ENCODE results near the gene ZNF516.

ZNF516 gene

GRCh38 chr18:76365561-76365960 is 129.5 kb downstream of the ZNF516 start:
- Histone ChIP-seq H4K20me1 (ENCODE audit: control insufficient read depth, insufficient read depth, low read depth, low read length) (no peaks in the 10 kb centered on the region), H3K4me3 (ENCODE audit: low read length) (no peak overlapping the region), H3K27me3 (ENCODE audit: control insufficient read depth, low read length) (no peaks in the 10 kb centered on the region), H3K36me3 (ENCODE audit: control insufficient read depth, low read length) (peaks cover 26% of the 10 kb centered on the region), H3K27ac (ENCODE audit: low read depth, low read length) (no peak overlapping the region), H3K4me1 (ENCODE audit: control insufficient read depth, low read length) (0 out of 2 replicates have a peak, but pooled peaks cover 3% of the 10 kb centered on the region), H3K9me2 (replicated peaks; ENCODE audit: control insufficient read depth, low read length) (no peaks in the 10 kb centered on the region), H3K79me2 (ENCODE audit: control insufficient read depth, low read length) (no peaks in the 10 kb centered on the region), H3K4me2 (ENCODE audit: low read length) (no peak overlapping the region), H3F3A (ENCODE audit: control insufficient read depth, insufficient read depth) (no peaks in the 10 kb centered on the region), H3K9me3 (ENCODE audit: control insufficient read depth, insufficient read depth, low read length) (no peaks in the 10 kb centered on the region)
- no peak for TF ChIP-seq CTCF (IDR thresholded peaks at IDR 0.05; ENCODE audit: low read depth, low read length, poor library complexity, severe bottlenecking)
- no peak for TF ChIP-seq EZH2phosphoT487 (IDR thresholded peaks at IDR 0.05; ENCODE audit: borderline replicate concordance, low read length)

DNA sequence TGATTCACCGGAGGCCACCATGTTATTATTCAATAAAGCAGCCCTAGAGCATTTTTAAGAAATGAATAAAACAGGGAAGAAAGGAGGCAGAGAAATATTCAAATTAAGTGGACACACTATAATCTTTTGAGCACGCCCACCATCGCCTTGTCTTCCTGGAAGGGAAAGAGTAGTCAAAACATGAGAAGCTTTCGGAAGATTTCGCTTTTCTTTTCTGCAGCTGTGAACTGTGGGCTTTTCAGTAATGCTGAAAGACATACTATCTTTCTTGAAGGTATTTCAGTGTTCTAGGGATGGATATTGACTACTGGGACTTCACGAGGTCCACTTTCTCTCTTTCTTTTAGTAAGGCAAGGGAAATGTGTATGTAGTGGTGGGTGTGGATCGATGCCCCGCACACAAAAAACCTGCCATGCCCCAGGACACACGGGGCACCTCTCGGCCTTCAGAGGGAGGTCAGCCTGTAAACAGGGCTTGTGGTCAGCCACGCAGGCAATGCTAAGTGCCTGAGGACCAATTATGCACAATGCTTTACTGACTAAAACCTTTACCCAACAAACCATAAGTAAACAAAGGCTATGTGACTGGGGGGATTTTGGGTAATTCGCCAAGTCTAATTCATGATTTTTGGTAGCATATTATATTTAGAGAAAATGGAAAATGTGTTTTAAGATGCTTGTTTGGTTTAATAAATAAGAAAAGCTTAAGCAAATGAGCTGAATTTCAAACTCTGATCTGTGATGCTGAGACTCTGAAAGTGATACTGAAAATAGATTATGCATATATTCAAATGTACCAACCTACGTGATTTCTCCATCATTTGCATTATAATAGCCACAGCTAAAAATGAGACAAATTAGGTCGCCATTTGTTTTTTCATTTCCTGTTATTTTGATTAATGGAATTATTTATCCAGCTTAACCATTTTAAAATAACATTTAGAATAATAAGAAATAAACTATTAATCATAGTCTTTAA is 130.5 kb downstream of the ZNF516 start:
- H3K36me3 ChIP-seq (ENCODE audit: control insufficient read depth, low read length) = peaks cover 24% of the 10 kb centered on the region
- no peaks in the 10 kb centered on the region for H3K27me3 ChIP-seq (ENCODE audit: control insufficient read depth, low read length)
- H4K20me1 ChIP-seq (ENCODE audit: control insufficient read depth, insufficient read depth, low read depth, low read length) = no peaks in the 10 kb centered on the region
- H3K4me1 ChIP-seq (ENCODE audit: control insufficient read depth, low read length) = 0 out of 2 replicates have a peak, but pooled peaks cover 3% of the 10 kb centered on the region
- H3K9me2 ChIP-seq (replicated peaks; ENCODE audit: control insufficient read depth, low read length) = no peaks in the 10 kb centered on the region
- H3K79me2 ChIP-seq (ENCODE audit: control insufficient read depth, low read length) = no peaks in the 10 kb centered on the region
- no peaks in the 10 kb centered on the region for H3K9me3 ChIP-seq (ENCODE audit: control insufficient read depth, insufficient read depth, low read length)
- no peak overlapping the region for H3K4me2 ChIP-seq (ENCODE audit: low read length)
- no peaks in the 10 kb centered on the region for H3F3A ChIP-seq (ENCODE audit: control insufficient read depth, insufficient read depth)
- no peak overlapping the region for H3K4me3 ChIP-seq (ENCODE audit: low read length)
- H3K27ac ChIP-seq (ENCODE audit: low read depth, low read length) = no peak overlapping the region
- TF ChIP-seq CTCF (IDR thresholded peaks at IDR 0.05; ENCODE audit: low read depth, low read length, poor library complexity, severe bottlenecking) = no peak
- no peak for TF ChIP-seq EZH2phosphoT487 (IDR thresholded peaks at IDR 0.05; ENCODE audit: borderline replicate concordance, low read length)

GRCh38 chr18:76363436-76364120 is 131.5 kb downstream of the ZNF516 start:
- H3K4me3 ChIP-seq (ENCODE audit: low read length) = no peak overlapping the region
- no peaks in the 10 kb centered on the region for H3F3A ChIP-seq (ENCODE audit: control insufficient read depth, insufficient read depth)
- 0 out of 2 replicates have a peak, but pooled peaks cover 3% of the 10 kb centered on the region for H3K4me1 ChIP-seq (ENCODE audit: control insufficient read depth, low read length)
- H3K4me2 ChIP-seq (ENCODE audit: low read length) = no peak overlapping the region
- no peaks in the 10 kb centered on the region for H3K79me2 ChIP-seq (ENCODE audit: control insufficient read depth, low read length)
- no peaks in the 10 kb centered on the region for H3K27me3 ChIP-seq (ENCODE audit: control insufficient read depth, low read length)
- H3K9me3 ChIP-seq (ENCODE audit: control insufficient read depth, insufficient read depth, low read length) = no peaks in the 10 kb centered on the region
- TF ChIP-seq CTCF (IDR thresholded peaks at IDR 0.05; ENCODE audit: low read depth, low read length, poor library complexity, severe bottlenecking) (no peak), EZH2phosphoT487 (IDR thresholded peaks at IDR 0.05; ENCODE audit: borderline replicate concordance, low read length) (no peak)
- no peak overlapping the region for H3K27ac ChIP-seq (ENCODE audit: low read depth, low read length)
- peaks cover 25% of the 10 kb centered on the region for H3K36me3 ChIP-seq (ENCODE audit: control insufficient read depth, low read length)
- no peaks in the 10 kb centered on the region for H4K20me1 ChIP-seq (ENCODE audit: control insufficient read depth, insufficient read depth, low read depth, low read length)
- H3K9me2 ChIP-seq (replicated peaks; ENCODE audit: control insufficient read depth, low read length) = no peaks in the 10 kb centered on the region

Data from DOHH2 (cell line).